Body of pancreas (tissue), 4 donors: Measurements from ENCODE around the gene TMEM79.

Experiments used
- POLR2A ChIP-seq, 3 donors: fragments of 450-650 bp; IDR thresholded peaks; one replicate each; pipeline ENCODE4 v1.6.1; 2016; ENCODE audit warnings: antibody characterized with exemption in 3 of 3, mild to moderate bottlenecking in 2 of 3
- TF ChIP-seq, protein P1 (sequence below), 7 experiments: fragments of 450-650 bp in 4 of 7; fragments of 200-600 bp in 3 of 7; sonication (generic) in 3 of 7; IDR thresholded peaks; one replicate each; pipeline ENCODE4 v1.5.1; 2016 to 2019; ENCODE audit warnings: antibody characterized with exemption in 7 of 7

DNA sequence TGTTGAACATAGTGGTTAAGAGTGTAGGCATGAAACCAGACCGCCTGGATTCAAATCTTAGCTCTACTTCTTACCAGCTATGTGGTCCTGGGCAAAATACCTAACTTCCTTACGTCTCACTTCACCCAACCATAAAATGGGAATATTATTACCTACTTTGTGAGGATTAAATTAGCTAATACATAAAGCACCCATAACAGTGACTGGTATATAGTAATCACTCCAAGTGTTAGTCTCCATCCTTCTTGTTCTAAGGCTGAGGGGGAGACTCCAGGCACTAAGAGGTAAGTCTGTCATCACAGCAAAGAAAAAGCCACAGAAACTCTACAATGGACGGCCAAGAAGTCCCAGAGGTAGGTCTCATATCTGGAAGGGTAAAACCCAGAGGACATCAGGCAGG, 4.3 kb upstream of the TMEM79 start:
- TF ChIP-seq, protein P1, sequence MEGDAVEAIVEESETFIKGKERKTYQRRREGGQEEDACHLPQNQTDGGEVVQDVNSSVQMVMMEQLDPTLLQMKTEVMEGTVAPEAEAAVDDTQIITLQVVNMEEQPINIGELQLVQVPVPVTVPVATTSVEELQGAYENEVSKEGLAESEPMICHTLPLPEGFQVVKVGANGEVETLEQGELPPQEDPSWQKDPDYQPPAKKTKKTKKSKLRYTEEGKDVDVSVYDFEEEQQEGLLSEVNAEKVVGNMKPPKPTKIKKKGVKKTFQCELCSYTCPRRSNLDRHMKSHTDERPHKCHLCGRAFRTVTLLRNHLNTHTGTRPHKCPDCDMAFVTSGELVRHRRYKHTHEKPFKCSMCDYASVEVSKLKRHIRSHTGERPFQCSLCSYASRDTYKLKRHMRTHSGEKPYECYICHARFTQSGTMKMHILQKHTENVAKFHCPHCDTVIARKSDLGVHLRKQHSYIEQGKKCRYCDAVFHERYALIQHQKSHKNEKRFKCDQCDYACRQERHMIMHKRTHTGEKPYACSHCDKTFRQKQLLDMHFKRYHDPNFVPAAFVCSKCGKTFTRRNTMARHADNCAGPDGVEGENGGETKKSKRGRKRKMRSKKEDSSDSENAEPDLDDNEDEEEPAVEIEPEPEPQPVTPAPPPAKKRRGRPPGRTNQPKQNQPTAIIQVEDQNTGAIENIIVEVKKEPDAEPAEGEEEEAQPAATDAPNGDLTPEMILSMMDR (IDR thresholded peaks at IDR 0.05): no peak
- no peak for TF ChIP-seq POLR2A (IDR thresholded peaks at IDR 0.05)
